ENCODE results near the gene DUSP6.

GRCh38 chr12:89345830-89346740 is 6.2 kb downstream of the DUSP6 start:
- no peak for TF ChIP-seq CTCF (IDR thresholded peaks at IDR 0.05; ENCODE audit: low read depth, low read length, poor library complexity, severe bottlenecking)
- no peak for TF ChIP-seq EZH2phosphoT487 (IDR thresholded peaks at IDR 0.05; ENCODE audit: borderline replicate concordance, low read length)
